SK-N-SH treated with all-trans-retinoic acid at 6 μM for 48 hours (cell line): Measurements from ENCODE around the gene KCNA1.

ENCODE experiments used
- ATAC-seq: fragments of 200-7000 bp; cut with Tn5 transposase; 3 replicates; pipeline ENCODE4 v1.9.1; 2020; ENCODE audit warnings: mild to moderate bottlenecking, moderate library complexity
- ARNTL ChIP-seq: fragments of 450-650 bp; formaldehyde crosslinking; IDR thresholded peaks from 2 replicates; pipeline ENCODE4 v1.5.0; 2020; ENCODE audit warnings: low read depth, mild to moderate bottlenecking, moderate library complexity, borderline replicate concordance
- BACH2 ChIP-seq: fragments of 250-450 bp; sonication (Bioruptor Pico); IDR thresholded peaks from 2 replicates; pipeline ENCODE4 v1.9.0; 2021; ENCODE audit warnings: mild to moderate bottlenecking, borderline replicate concordance
- CREB5 ChIP-seq: fragments of 250-450 bp; sonication (Bioruptor Pico); IDR thresholded peaks from 2 replicates; pipeline ENCODE4 v1.5.1; 2020; ENCODE audit warnings: low read depth, mild to moderate bottlenecking, moderate library complexity
- CSDC2 ChIP-seq: fragments of 250-450 bp; sonication (Bioruptor Pico); IDR thresholded peaks from 2 replicates; pipeline ENCODE4 v1.5.0; 2020; ENCODE audit warnings: mild to moderate bottlenecking, moderate library complexity
- CSRNP3 ChIP-seq: fragments of 250-450 bp; sonication (Bioruptor Pico); IDR thresholded peaks from 2 replicates; pipeline ENCODE4 v1.5.1; 2021; ENCODE audit warnings: mild to moderate bottlenecking, moderate library complexity
- ESRRG ChIP-seq: fragments of 250-450 bp; sonication (Bioruptor Pico); IDR thresholded peaks from 2 replicates; pipeline ENCODE4 v1.6.1; 2021; ENCODE audit warnings: mild to moderate bottlenecking
- GLIS3 ChIP-seq: fragments of 250-450 bp; sonication (Bioruptor Pico); IDR thresholded peaks from 2 replicates; pipeline ENCODE4 v1.5.0; 2020; ENCODE audit warnings: mild to moderate bottlenecking, moderate library complexity
- ISL1 ChIP-seq: fragments of 250-450 bp; sonication (Bioruptor Pico); IDR thresholded peaks from 2 replicates; pipeline ENCODE4 v2.1.2; 2022; ENCODE audit warnings: mild to moderate bottlenecking, moderate library complexity
- OSR1 ChIP-seq: fragments of 250-450 bp; sonication (Bioruptor Pico); IDR thresholded peaks from 2 replicates; pipeline ENCODE4 v1.8.0; 2022; ENCODE audit warnings: moderate library complexity, mild to moderate bottlenecking, inconsistent platforms
- PATZ1 ChIP-seq: fragments of 250-450 bp; sonication (Bioruptor Pico); IDR thresholded peaks from 2 replicates; pipeline ENCODE4 v1.8.0; 2020; ENCODE audit warnings: mild to moderate bottlenecking, moderate library complexity, borderline replicate concordance
- POU6F1 ChIP-seq: fragments of 250-450 bp; sonication (Bioruptor Pico); IDR thresholded peaks from 2 replicates; pipeline ENCODE4 v1.8.0; 2021; ENCODE audit warnings: low read depth, mild to moderate bottlenecking, moderate library complexity, borderline replicate concordance
- PPARA ChIP-seq: fragments of 250-450 bp; sonication (Bioruptor Pico); IDR thresholded peaks from 2 replicates; pipeline ENCODE4 v1.5.0; 2020; ENCODE audit warnings: mild to moderate bottlenecking, borderline replicate concordance
- RARB ChIP-seq: fragments of 250-450 bp; sonication (Bioruptor Pico); IDR thresholded peaks from 2 replicates; pipeline ENCODE4 v1.8.0; 2021; ENCODE audit warnings: mild to moderate bottlenecking, moderate library complexity
- SNAI2 ChIP-seq: fragments of 250-450 bp; sonication (Bioruptor Pico); IDR thresholded peaks from 2 replicates; pipeline ENCODE4 v1.5.0; 2020; ENCODE audit warnings: mild to moderate bottlenecking, moderate library complexity
- TCF4 ChIP-seq: fragments of 250-450 bp; sonication (Bioruptor Pico); IDR thresholded peaks from 2 replicates; pipeline ENCODE4 v1.8.0; 2021; ENCODE audit warnings: mild to moderate bottlenecking, moderate library complexity, borderline replicate concordance
- TOX ChIP-seq: fragments of 250-450 bp; sonication (Bioruptor Pico); IDR thresholded peaks from 2 replicates; pipeline ENCODE4 v1.8.0; 2021; ENCODE audit warnings: mild to moderate bottlenecking, moderate library complexity, borderline replicate concordance
- ZC3H10 ChIP-seq: fragments of 250-450 bp; sonication (Bioruptor Pico); IDR thresholded peaks from 2 replicates; pipeline ENCODE4 v1.5.1; 2021; ENCODE audit warnings: mild to moderate bottlenecking, moderate library complexity
- ZFP30 ChIP-seq: fragments of 450-650 bp; formaldehyde crosslinking; IDR thresholded peaks from 2 replicates; pipeline ENCODE4 v1.5.0; 2022; ENCODE audit warnings: mild to moderate bottlenecking, moderate library complexity
- ZNF565 ChIP-seq: fragments of 450-650 bp; formaldehyde crosslinking; conservative IDR thresholded peaks from 2 replicates; pipeline ENCODE4 v1.5.0; 2020; ENCODE audit warnings: low read depth, mild to moderate bottlenecking, moderate library complexity
- ZNF8 ChIP-seq: fragments of 450-650 bp; formaldehyde crosslinking; IDR thresholded peaks from 2 replicates; pipeline ENCODE4 v1.5.0; 2020; ENCODE audit warnings: mild to moderate bottlenecking, moderate library complexity

KCNA1 gene

GRCh38 chr12:4947253-4947652, 37.5 kb downstream of the KCNA1 start:
- no peak for ATAC-seq
- no peak for TF ChIP-seq PPARA (CRISPR knock-in tag)
- no peak for TF ChIP-seq TOX (CRISPR knock-in tag)
- TF ChIP-seq ZC3H10 (CRISPR knock-in tag): no peak
- TF ChIP-seq CSRNP3 (CRISPR knock-in tag): no peak
- no peak for TF ChIP-seq POU6F1 (CRISPR knock-in tag)
- TF ChIP-seq OSR1 (CRISPR knock-in tag): no peak
- TF ChIP-seq PATZ1 (CRISPR knock-in tag): no peak
- no peak for TF ChIP-seq TCF4
- TF ChIP-seq BACH2 (CRISPR knock-in tag): no peak
- no peak for TF ChIP-seq SNAI2
- TF ChIP-seq ZNF8 (CRISPR knock-in tag): no peak
- TF ChIP-seq CSDC2 (CRISPR knock-in tag): no peak
- no peak for TF ChIP-seq ISL1 (CRISPR knock-in tag)
- no peak for TF ChIP-seq ESRRG (CRISPR knock-in tag)
- TF ChIP-seq ZFP30 (CRISPR knock-in tag): no peak
- TF ChIP-seq ZNF565 (CRISPR knock-in tag): no peak
- no peak for TF ChIP-seq RARB (CRISPR knock-in tag)
- TF ChIP-seq ARNTL (CRISPR knock-in tag): no peak
- no peak for TF ChIP-seq CREB5 (CRISPR knock-in tag)
- TF ChIP-seq GLIS3 (CRISPR knock-in tag): no peak

GRCh38 chr12:4951083-4951482, 41.4 kb downstream of the KCNA1 start:
- TF ChIP-seq CREB5 (CRISPR knock-in tag) (no peak), CSRNP3 (CRISPR knock-in tag) (no peak), PPARA (CRISPR knock-in tag) (no peak), ZNF8 (CRISPR knock-in tag) (no peak), SNAI2 (no peak), BACH2 (CRISPR knock-in tag) (no peak)
- no peak for ATAC-seq

- ATAC-seq: no peak
- TF ChIP-seq POU6F1 (CRISPR knock-in tag): no peak
These were observed 41.9 kb downstream of the KCNA1 start for GRCh38 chr12:4951601-4952000.
